Heart left ventricle (tissue), 16 donors: Measurements from ENCODE around the gene IKZF1. TPM values are rescaled to one million over a fixed set of nuclear protein-coding genes. Genes with fewer than 3 reads are reported as not detected.

Source experiments
- ATAC-seq, 4 donors: fragments of 200-7000 bp; cut with Tn5 transposase; one replicate each; pipeline ENCODE4 v1.9.1; 2020 to 2022; ENCODE audit warnings: moderate library complexity in 4 of 4, mild to moderate bottlenecking in 3 of 4, moderate number of reproducible peaks in 1 of 4
- DNase-seq, 5 donors: peaks; one replicate each; pipeline ENCODE4 v3.0.0-alpha.2; 2020
- H3K27ac ChIP-seq, 12 donors: fragments of 200-600 bp; sonication (generic) in 4 of 12; one replicate each; pipeline versions ENCODE4 v1.5.0 to v1.8.0; 2016 to 2022; ENCODE audit warnings: mild to moderate bottlenecking in 2 of 12
- H3K27me3 ChIP-seq, 9 donors: fragments of 200-600 bp; sonication (generic) in 2 of 9; one replicate each; pipeline versions ENCODE4 v1.5.1 to v1.8.0; 2016 to 2022; ENCODE audit warnings: mild to moderate bottlenecking in 3 of 9
- H3K36me3 ChIP-seq, 9 donors: fragments of 200-600 bp; sonication (generic) in 2 of 9; one replicate each; pipeline versions ENCODE4 v1.5.0 to v1.8.0; 2018 to 2022; ENCODE audit warnings: mild to moderate bottlenecking in 2 of 9
- H3K4me1 ChIP-seq, 12 donors: fragments of 200-600 bp; sonication (generic) in 4 of 12; one replicate each; pipeline versions ENCODE4 v1.5.0 to v1.8.0; 2016 to 2022; ENCODE audit warnings: mild to moderate bottlenecking in 3 of 12
- H3K4me3 ChIP-seq, 12 donors: fragments of 200-600 bp; sonication (generic) in 4 of 12; one replicate each; pipeline versions ENCODE4 v1.5.0 to v1.8.0; 2017 to 2022; ENCODE audit warnings: mild to moderate bottlenecking in 9 of 12, moderate library complexity in 4 of 12
- H3K9me3 ChIP-seq, 12 donors: fragments of 200-600 bp; sonication (generic) in 4 of 12; one replicate each; pipeline versions ENCODE4 v1.5.0 to v1.8.0; 2016 to 2022; ENCODE audit warnings: mild to moderate bottlenecking in 1 of 12
- CTCF ChIP-seq, 12 donors: fragments of 200-600 bp; sonication (generic) in 4 of 12; IDR thresholded peaks; one replicate each; pipeline versions ENCODE4 v1.5.0 to v1.8.0; 2018 to 2022; ENCODE audit warnings: antibody characterized with exemption in 12 of 12, mild to moderate bottlenecking in 5 of 12
- POLR2A ChIP-seq, 2 donors: fragments of 450-650 bp; IDR thresholded peaks; one replicate each; pipeline ENCODE4 v1.6.1; 2017; ENCODE audit warnings: antibody characterized with exemption in 2 of 2, mild to moderate bottlenecking in 2 of 2, moderate library complexity in 2 of 2
- WGBS, 4 donors: extraction: QIAGEN DNeasy Blood & Tissue Kit in 2 of 4; methylation state at CpG; one replicate each; pipeline versions ENCODE4 v1.1.5 to v1.1.7; 2013 to 2018; 5-methylcytosine and 5-hydroxymethylcytosine counted together
- intact Hi-C, 10 donors: fragments of 100-400 bp; cut with DNase I; formaldehyde crosslinking; loops; one replicate each; pipeline versions ENCODE4 v1.11.1 to v1.14.2; 2022
- polyA plus RNA-seq, 2 donors: library from polyadenylated mRNA; stranded (reverse); fragments of 200-250 nt; gene quantifications; one replicate each; pipeline ENCODE4 v1.2.3, GENCODE V29; 2013
- total RNA-seq, 9 donors: library from RNA; depleted of rRNA in 2 of 9; stranded (reverse); fragments of >200 nt in 2 of 9; fragmentation: NEBNext Ultra II Directional in 3 of 9; extraction: Animal tissue kit (Norgen Biotek cat#: 25700) in 3 of 9; gene quantifications; one replicate each; pipeline versions ENCODE4 v1.1.0 to v1.2.4, GENCODE V29; 2016 to 2023
- donor health status: ischemic (EF 13 %, LVEDD 7.1; RV severe dilation, severe dysfunction).
- donor health status: healthy with polysubstance abuse.
- donor health status: DM: no; HTN: yes; CAD: no.
- donor health status: DM: no; HTN: no; CAD: no.
- donor health status: ischemic (EF 25% LVEDD 6.9; RV normal size, moderate dysfunction).
- donor health status: ischemic (EF 25% LVEDD 5.7; RV mildly dilated, moderate dysfunction).
- donor health status: healthy.
- donor health status: DM: yes; HTN: yes; CAD: no.
- donor health status: ischemic (EF 35%, LVEDD 5.7; RV mildly dilated, moderate dysfunction).
- donor health status: nonischemic (EF 11% LVEDD 7.7; RV severe dilation, severe dysfunction).
- donor health status: DM: yes; HTN: yes; CAD: no.
- donor health status: PGD.
- donor health status: ischemic (EF 29% LVEDD 5.4; RV normal size, mild dysfunction).
- donor health status: nonischemic (EF 23%, LVEDD 6.1; RV moderate dilation, normal function).

Gene IKZF1
- total and polyA plus RNA-seq, 11 donors = 0.30 to 27.8 (median 2.4) TPM

- H3K9me3 ChIP-seq = no peaks in the 10 kb centered on the region
- TF ChIP-seq POLR2A (IDR thresholded peaks at IDR 0.05) = no peak
- TF ChIP-seq CTCF (IDR thresholded peaks at IDR 0.05) = no peak
- DNase-seq (no peak), ATAC-seq (no peak)
- peaks cover 0 to 25% (median 0%) of the 10 kb centered on the region in 9 donors for H3K27me3 ChIP-seq
- H3K36me3 ChIP-seq = peaks cover 0 to 50% (median 0%) of the 10 kb centered on the region in 9 donors
- intact Hi-C loops = no loop called here
- H3K4me1 ChIP-seq = peaks cover 0 to 40% (median 0%) of the 10 kb centered on the region in 12 donors
- no peak overlapping the region for H3K27ac ChIP-seq
- WGBS, 4 donors = 82 to 100% (median 88%) methylated on average over 1 of the region's 1 CpG
- no peak overlapping the region for H3K4me3 ChIP-seq
Measured at GRCh38 chr7:50394315-50394714, 89.8 kb downstream of the IKZF1 start.

GRCh38 chr7:50396856-50397255 is 92.3 kb downstream of the IKZF1 start:
- peaks cover 0 to 48% (median 19%) of the 10 kb centered on the region in 9 donors for H3K27me3 ChIP-seq
- H3K4me1 ChIP-seq = peaks cover 0 to 40% (median 0%) of the 10 kb centered on the region in 12 donors
- no peak overlapping the region for H3K4me3 ChIP-seq
- DNase-seq = no peak
- TF ChIP-seq CTCF (IDR thresholded peaks at IDR 0.05) (no peak), POLR2A (IDR thresholded peaks at IDR 0.05) (no peak)
- no peak overlapping the region for H3K27ac ChIP-seq
- no peak for ATAC-seq
- peaks cover 0 to 50% (median 0%) of the 10 kb centered on the region in 9 donors for H3K36me3 ChIP-seq
- intact Hi-C loops = no loop called here
- no peaks in the 10 kb centered on the region for H3K9me3 ChIP-seq
- WGBS, 4 donors = 85 to 86% (median 86%) methylated on average over 2 of the region's 2 CpGs

GRCh38 chr7:50397320-50397970 is 92.9 kb downstream of the IKZF1 start:
- Histone ChIP-seq H3K4me1 (peaks cover 0 to 38% (median 0%) of the 10 kb centered on the region in 12 donors), H3K4me3 (no peak overlapping the region), H3K27ac (no peak overlapping the region), H3K36me3 (peaks cover 0 to 45% (median 0%) of the 10 kb centered on the region in 9 donors), H3K27me3 (peaks cover 0 to 48% (median 19%) of the 10 kb centered on the region in 9 donors), H3K9me3 (no peaks in the 10 kb centered on the region)
- intact Hi-C loops = no loop called here
- DNase-seq (no peak), ATAC-seq (no peak)
- 69 to 84% (median 77%) methylated on average over 2 of the region's 2 CpGs for WGBS, 4 donors
- TF ChIP-seq POLR2A (IDR thresholded peaks at IDR 0.05) (no peak), CTCF (IDR thresholded peaks at IDR 0.05) (no peak)

- 67 to 81% (median 74%) methylated on average over 1 of the region's 1 CpG for whole genome bisulfite sequencing, 4 donors
- DNase-seq (no peak), ATAC-seq (no peak)
- Histone ChIP-seq H3K27me3 (peaks cover 0 to 53% (median 23%) of the 10 kb centered on the region in 9 donors), H3K4me3 (no peak overlapping the region), H3K4me1 (peaks cover 0 to 34% (median 0%) of the 10 kb centered on the region in 12 donors), H3K27ac (no peak overlapping the region), H3K9me3 (no peaks in the 10 kb centered on the region), H3K36me3 (peaks cover 0 to 44% (median 0%) of the 10 kb centered on the region in 9 donors)
- intact Hi-C loops = no loop called here
- TF ChIP-seq POLR2A (IDR thresholded peaks at IDR 0.05) (no peak), CTCF (IDR thresholded peaks at IDR 0.05) (no peak)
Measured at GRCh38 chr7:50397971-50398324, 93.4 kb downstream of the IKZF1 start.
